CD4-positive, alpha-beta T cell treated with Interleukin-2 at 100 ng/mL for 4 hours (primary cell): Measurements from ENCODE around the gene KBTBD8.

Experiments
- DNase-seq: peaks from one replicate; pipeline ENCODE4 v3.0.0-alpha.2; 2020; ENCODE audit warnings: low spot score

The KBTBD8 gene

DNA sequence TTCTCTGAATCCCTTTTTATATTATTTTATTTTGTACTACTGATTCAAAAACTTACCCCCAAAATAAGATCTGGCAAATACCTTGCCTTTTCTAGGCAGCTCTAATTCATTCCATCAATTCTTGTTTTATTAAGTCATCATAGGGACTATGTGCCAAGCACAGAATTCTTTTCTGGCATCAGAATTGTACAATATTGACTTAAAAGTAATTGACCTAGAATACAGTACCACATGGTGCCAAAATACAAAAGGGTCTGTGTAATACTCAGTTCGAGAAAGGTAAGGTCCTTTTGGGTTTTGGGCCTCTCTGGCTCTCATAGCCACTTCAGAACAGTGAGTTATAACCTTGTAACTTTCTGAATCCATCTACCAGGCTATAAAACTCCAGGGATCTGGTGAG, 46.2 kb downstream of the KBTBD8 start:
- DNase-seq, result no peak

GRCh38 chr3:67044955-67045354, 46.8 kb downstream of the KBTBD8 start:
- DNase-seq, result no peak

DNA sequence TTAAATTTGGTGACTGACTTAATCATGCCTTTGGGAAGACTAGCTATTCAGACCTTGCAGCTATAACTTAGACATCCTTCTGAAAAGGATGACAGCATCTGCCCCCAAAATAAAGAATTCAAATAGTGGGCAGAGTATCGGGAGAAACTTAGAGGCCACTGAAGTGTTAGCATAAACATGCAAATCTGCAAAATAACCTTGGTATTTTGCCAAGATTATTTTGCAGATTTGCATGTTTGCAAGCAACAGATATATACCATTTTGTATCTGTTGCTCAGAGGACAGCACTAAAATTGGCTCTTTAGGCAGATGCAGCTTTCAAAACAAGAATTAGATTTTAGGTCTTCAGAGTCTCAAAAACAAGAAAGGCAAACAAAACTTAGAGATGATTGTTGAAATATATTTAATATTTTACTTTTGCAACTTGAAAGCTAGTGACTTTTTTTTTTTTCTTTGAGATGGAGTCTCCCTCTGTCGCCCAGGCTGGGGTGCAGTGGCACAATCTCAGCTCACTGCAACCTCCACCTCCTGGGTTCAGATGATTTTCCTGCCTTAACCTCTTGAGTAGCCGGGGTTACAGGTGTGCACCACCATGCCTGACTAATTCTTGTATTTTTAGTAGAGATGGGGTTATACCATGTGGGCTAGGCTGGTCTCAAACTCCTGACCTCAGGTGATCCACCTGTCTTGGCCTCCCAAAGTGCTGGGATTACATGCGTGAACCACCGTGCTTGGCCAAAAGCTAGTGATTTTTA, 47.8 kb downstream of the KBTBD8 start:
- no peak for DNase-seq

- DNase-seq, result no peak
These were observed 48.9 kb downstream of the KBTBD8 start for GRCh38 chr3:67047051-67047450.

DNA sequence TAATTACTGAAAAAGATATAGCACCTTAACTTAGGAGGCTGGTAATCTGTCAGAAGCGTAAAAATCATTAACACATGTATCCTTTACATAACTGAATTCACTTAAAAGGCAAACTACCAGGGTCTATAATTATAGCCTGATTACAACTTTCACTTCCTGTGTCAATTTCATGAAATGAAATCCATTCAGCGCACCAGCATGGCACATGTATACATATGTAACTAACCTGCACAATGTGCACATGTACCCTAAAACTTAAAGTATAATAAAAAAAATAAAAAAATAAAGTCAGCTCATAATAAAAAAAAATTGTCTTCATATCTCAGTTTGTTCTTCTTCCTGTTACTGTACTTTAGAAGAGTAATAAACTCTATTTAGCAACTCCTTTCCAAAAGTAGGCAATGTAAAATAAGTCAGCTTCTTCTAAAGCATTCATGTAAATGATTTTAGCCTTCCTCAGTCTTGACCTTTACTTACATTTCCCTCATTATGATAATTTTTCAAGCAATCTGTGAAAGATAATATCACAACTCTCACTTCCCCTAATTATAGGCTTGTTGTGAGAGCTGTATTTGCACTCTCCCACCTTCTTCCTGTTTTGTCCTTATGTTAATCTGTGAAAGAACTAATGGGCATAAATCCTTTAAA, 50.1 kb downstream of the KBTBD8 start:
- no peak for DNase-seq

DNA sequence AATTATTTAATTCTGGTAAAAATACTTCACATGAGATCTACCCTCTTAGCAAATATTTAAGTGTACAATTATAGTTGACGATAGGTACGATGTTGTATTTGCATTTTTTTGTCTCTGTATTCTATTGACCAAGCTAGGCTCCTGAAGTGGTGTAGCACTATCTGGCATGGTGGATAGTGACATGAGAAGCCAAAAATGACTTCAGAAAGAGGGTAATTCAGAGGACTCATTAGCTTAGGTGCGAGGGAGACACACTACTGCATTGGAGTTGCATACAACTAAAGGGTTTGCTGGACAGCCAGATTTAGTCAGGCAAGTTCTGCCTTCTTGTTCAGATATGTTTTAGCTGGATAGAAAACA, 50.6 kb downstream of the KBTBD8 start:
- DNase-seq, result no peak

GRCh38 chr3:67059443-67059842, 61.3 kb downstream of the KBTBD8 start:
- DNase-seq, result no peak
